SK-N-SH (cell line): ENCODE data around the gene SPATC1L. TPM values are rescaled to one million over a fixed set of nuclear protein-coding genes. Genes with fewer than 3 reads are reported as not detected.

Experiments
- CTCF ChIA-PET: fragments of 300-600, 350-600 bp; formaldehyde crosslinking; extraction: SDS; loops from one replicate; lab custom pipeline; 2021; lab: Yijun Ruan, JAX
- POLR2A ChIA-PET: fragments of 350-600 bp; sonication (Branson Sonifier 250); formaldehyde crosslinking; extraction: SDS; loops from one replicate; lab custom pipeline; 2020; ENCODE audit warnings: antibody characterized with exemption, inconsistent platforms; lab: Yijun Ruan, JAX
- DNase-seq: peaks from one replicate; pipeline ENCODE4 v3.0.0; 2012
- H2AFZ ChIP-seq: fragments of 200-600 bp; sonication (generic); 2 replicates; pipeline ENCODE4 v1.8.1; 2016; ENCODE audit warnings: antibody characterized with exemption, mild to moderate bottlenecking, low read depth
- H3F3A ChIP-seq: fragments of 200-600 bp; sonication (generic); replicated peaks from 2 replicates; pipeline ENCODE3; 2016; ENCODE audit warnings: antibody characterized with exemption, mild to moderate bottlenecking; ENCODE audit not compliant: insufficient read depth
- H3K27ac ChIP-seq, 2 experiments: fragments of 200-500 bp in 1 of 2; fragments of 200-600 bp in 1 of 2; sonication (Bioruptor generic) in 1 of 2; sonication (generic), shearing (Covaris generic) in 1 of 2; 2 replicates each; pipeline versions ENCODE4 v1.5.1 to v1.6.1; 2014 to 2016; ENCODE audit warnings: low read depth in 2 of 2, inconsistent platforms in 1 of 2, low read length in 1 of 2, mild to moderate bottlenecking in 1 of 2, mixed read lengths in 1 of 2
- H3K27me3 ChIP-seq: fragments of 200-600 bp; sonication (generic), shearing (Covaris generic); 2 replicates; pipeline ENCODE4 v1.6.1; 2016; ENCODE audit warnings: mixed run types; ENCODE audit not compliant: insufficient read depth
- H3K36me3 ChIP-seq, 2 experiments: fragments of 200-500 bp in 1 of 2; fragments of 200-600 bp in 1 of 2; sonication (Bioruptor generic) in 1 of 2; sonication (generic) in 1 of 2; replicated peaks in 1 of 2; 2 replicates each; pipeline versions ENCODE3 to v1.5.1; 2014 to 2016; ENCODE audit warnings: low read length in 1 of 2, mild to moderate bottlenecking in 1 of 2; ENCODE audit not compliant: insufficient read depth in 2 of 2, control insufficient read depth in 1 of 2
- H3K4me1 ChIP-seq, 2 experiments: fragments of 200-500 bp in 1 of 2; fragments of 200-600 bp in 1 of 2; sonication (Bioruptor generic) in 1 of 2; sonication (generic), shearing (Covaris generic) in 1 of 2; 2 replicates each; pipeline versions ENCODE4 v1.5.1 to v1.6.1; 2014 to 2016; ENCODE audit warnings: low read depth in 1 of 2, low read length in 1 of 2, mixed run types in 1 of 2; ENCODE audit not compliant: insufficient read depth in 2 of 2, control insufficient read depth in 1 of 2
- H3K4me2 ChIP-seq: fragments of 200-600 bp; sonication (generic), shearing (Covaris generic); 2 replicates; pipeline ENCODE4 v1.6.1; 2017; ENCODE audit warnings: mixed run types
- H3K4me3 ChIP-seq, 2 experiments: fragments of 200-500 bp in 1 of 2; fragments of 200-600 bp in 1 of 2; sonication (Bioruptor generic) in 1 of 2; sonication (generic), shearing (Covaris generic) in 1 of 2; 2 replicates each; pipeline versions ENCODE4 v1.5.1 to v1.8.1; 2014 to 2016; ENCODE audit warnings: low read depth in 2 of 2, inconsistent platforms in 1 of 2, low read length in 1 of 2, mild to moderate bottlenecking in 1 of 2, mixed read lengths in 1 of 2, moderate library complexity in 1 of 2
- H3K79me2 ChIP-seq: fragments of 200-600 bp; sonication (generic); 2 replicates; pipeline ENCODE4 v1.8.1; 2017; ENCODE audit warnings: mild to moderate bottlenecking; ENCODE audit not compliant: insufficient read depth
- H3K9ac ChIP-seq: fragments of 200-600 bp; sonication (generic); 2 replicates; pipeline ENCODE4 v1.6.1; 2017; ENCODE audit warnings: mixed run types
- H3K9me2 ChIP-seq: fragments of 200-600 bp; sonication (generic); 2 replicates; pipeline ENCODE4 v1.6.1; 2017; ENCODE audit warnings: mixed run types
- H3K9me3 ChIP-seq: fragments of 200-600 bp; sonication (generic); 2 replicates; pipeline ENCODE4 v1.6.1; 2017; ENCODE audit warnings: mixed run types, mild to moderate bottlenecking, moderate library complexity
- H4K20me1 ChIP-seq: fragments of 200-600 bp; sonication (generic); 2 replicates; pipeline ENCODE4 v1.6.1; 2017; ENCODE audit warnings: mild to moderate bottlenecking, mixed run types; ENCODE audit not compliant: insufficient read depth
- EP300 ChIP-seq, 2 experiments: IDR thresholded peaks; 2 replicates each; pipeline versions ENCODE4 v1.4.0 to v1.6.1; 2012; ENCODE audit warnings: borderline replicate concordance in 1 of 2, low read depth in 1 of 2, low read length in 1 of 2
- FOSL2 ChIP-seq: IDR thresholded peaks from 2 replicates; pipeline ENCODE4 v1.4.0; 2012; ENCODE audit warnings: low read depth, mild to moderate bottlenecking, moderate library complexity, borderline replicate concordance
- FOXJ3 ChIP-seq: sonication (generic); formaldehyde crosslinking; IDR thresholded peaks from 2 replicates; pipeline ENCODE4 v1.5.1; 2020; ENCODE audit warnings: mild to moderate bottlenecking, missing genetic modification reagents
- GABPA ChIP-seq: IDR thresholded peaks from 2 replicates; pipeline ENCODE4 v1.4.0; 2012; ENCODE audit warnings: low read depth, mild to moderate bottlenecking
- IRF3 ChIP-seq: fragments of 150-350 bp; IDR thresholded peaks from 2 replicates; pipeline ENCODE4 v1.6.1; 2016; ENCODE audit warnings: mild to moderate bottlenecking, low read depth, low read length
- JUND ChIP-seq: IDR thresholded peaks from 2 replicates; pipeline ENCODE4 v1.4.0; 2012
- MAX ChIP-seq: IDR thresholded peaks from 2 replicates; pipeline ENCODE4 v1.4.0; 2012; ENCODE audit warnings: low read depth
- MEF2A ChIP-seq: IDR thresholded peaks from 2 replicates; pipeline ENCODE4 v1.4.0; 2012; ENCODE audit warnings: low read depth, borderline replicate concordance
- MXI1 ChIP-seq: IDR thresholded peaks from 2 replicates; pipeline ENCODE4 v1.6.1; 2012; ENCODE audit warnings: mild to moderate bottlenecking, low read depth, low read length, improper control_type of control experiment
- NFIC ChIP-seq: IDR thresholded peaks from 2 replicates; pipeline ENCODE4 v1.4.0; 2012; ENCODE audit warnings: borderline replicate concordance
- NRF1 ChIP-seq: IDR thresholded peaks from 2 replicates; pipeline ENCODE4 v1.6.1; 2012; ENCODE audit warnings: low read depth, mild to moderate bottlenecking, low read length
- POLR2AphosphoS5 ChIP-seq: IDR thresholded peaks from 2 replicates; pipeline ENCODE4 v1.6.1; 2012; ENCODE audit warnings: low read depth, low read length
- RAD21 ChIP-seq: IDR thresholded peaks from 2 replicates; pipeline ENCODE4 v1.6.1; 2012; ENCODE audit warnings: mild to moderate bottlenecking, low read length
- REST ChIP-seq: IDR thresholded peaks from 2 replicates; pipeline ENCODE4 v1.6.1; 2012; ENCODE audit warnings: mild to moderate bottlenecking, low read depth, low read length, moderate library complexity
- RFX5 ChIP-seq: IDR thresholded peaks from 2 replicates; pipeline ENCODE4 v1.6.1; 2012; ENCODE audit warnings: mild to moderate bottlenecking, improper control_type of control experiment, low read length
- TAF1 ChIP-seq: IDR thresholded peaks from 2 replicates; pipeline ENCODE4 v1.6.1; 2012; ENCODE audit warnings: low read depth, mild to moderate bottlenecking, low read length, moderate library complexity, borderline replicate concordance
- TCF12 ChIP-seq: IDR thresholded peaks from 2 replicates; pipeline ENCODE4 v1.4.0; 2012
- TEAD4 ChIP-seq: IDR thresholded peaks from 2 replicates; pipeline ENCODE4 v1.4.0; 2012; ENCODE audit warnings: mild to moderate bottlenecking, borderline replicate concordance; ENCODE audit not compliant: insufficient read depth
- USF1 ChIP-seq: IDR thresholded peaks from 2 replicates; pipeline ENCODE4 v1.4.0; 2012; ENCODE audit warnings: low read depth, borderline replicate concordance
- USF2 ChIP-seq: fragments of 150-350 bp; IDR thresholded peaks from 2 replicates; pipeline ENCODE4 v1.6.1; 2017; ENCODE audit warnings: antibody characterized with exemption, low read length, low read depth, borderline replicate concordance
- WGBS: methylation state at CpG from one replicate; pipeline ENCODE4 v1.1.6; 2017; ENCODE audit warnings: low lambda C conversion rate; 5-methylcytosine and 5-hydroxymethylcytosine counted together
- polyA plus RNA-seq, 3 experiments: library from polyadenylated mRNA; depleted of rRNA; stranded (reverse); fragments of >200 nt; gene quantifications; 2 replicates each; pipeline ENCODE4 v1.2.3, GENCODE V29; 2012

The SPATC1L gene
- polyA plus RNA-seq, 1 of the 3 experiments (the other 2 are of a cell fraction) = 8.3 TPM

GRCh38 chr21:46157987-46158451 lies 26.2 kb downstream of the SPATC1L start:
- CTCF ChIA-PET = interaction anchor here (0.8 to 1.2 kb wide), 3 partner anchors 8 to 244 kb away, joined by 3 to 8 read pairs (median 3); no protein-coding TSS in a partner anchor
- no peak for DNase-seq
- Histone ChIP-seq H3K9ac (no peak overlapping the region), H3K4me3 (no peak overlapping the region), H2AFZ (no peak overlapping the region), H3K4me2 (no peak overlapping the region), H3K79me2 (no peaks in the 10 kb centered on the region), H3K27me3 (no peaks in the 10 kb centered on the region), H3K27ac (no peak overlapping the region), H3K4me1 (peaks cover 0 to 4% of the 10 kb centered on the region in 2 experiments; a peak in 2 of 4 replicates), H3K9me3 (no peaks in the 10 kb centered on the region), H3K9me2 (no peaks in the 10 kb centered on the region), H4K20me1 (no peaks in the 10 kb centered on the region), H3K36me3 (no peaks in the 10 kb centered on the region), H3F3A (no peaks in the 10 kb centered on the region)
- POLR2A ChIA-PET = no interaction called here
- 93% methylated on average over 7 of the region's 15 CpGs for WGBS
- no peak for TF ChIP-seq TCF12
- TF ChIP-seq NRF1 = no peak
- no peak for TF ChIP-seq IRF3
- TF ChIP-seq USF1 = no peak
- no peak for TF ChIP-seq FOXJ3
- no peak for TF ChIP-seq TEAD4
- TF ChIP-seq EP300 (IDR thresholded peaks at IDR 0.05; ENCODE audit: borderline replicate concordance in 1 of 2, low read depth in 1 of 2, low read length in 1 of 2) = no peak
- TF ChIP-seq RAD21 = no peak
- TF ChIP-seq FOSL2 = no peak
- no peak for TF ChIP-seq MAX
- TF ChIP-seq MXI1 = no peak
- no peak for TF ChIP-seq POLR2AphosphoS5
- no peak for TF ChIP-seq GABPA
- TF ChIP-seq MEF2A = no peak
- no peak for TF ChIP-seq NFIC
- no peak for TF ChIP-seq JUND
- TF ChIP-seq REST = no peak
- TF ChIP-seq RFX5 = no peak
- TF ChIP-seq TAF1 = no peak
- no peak for TF ChIP-seq USF2
